ENCODE data around the gene DPF1.

DNA sequence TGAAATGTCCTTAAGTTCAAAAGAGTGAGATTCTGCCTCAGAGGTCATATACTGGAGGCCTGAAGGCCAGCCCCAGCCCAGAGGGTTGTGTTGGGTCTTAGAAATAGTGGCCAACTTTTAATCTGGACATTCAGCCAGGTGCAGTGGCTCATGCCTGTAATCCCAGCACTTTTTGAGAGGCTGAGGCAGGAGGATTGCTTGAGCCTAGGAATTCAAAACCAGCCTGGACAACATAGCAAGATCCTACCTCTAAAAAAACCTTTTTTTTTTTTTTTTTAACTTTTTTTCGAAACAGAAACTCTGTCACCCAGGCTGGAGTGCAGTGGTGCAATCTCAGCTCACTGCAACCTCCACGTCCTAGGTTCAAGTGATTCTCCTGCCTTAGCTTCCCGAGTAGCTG, 15.5 kb downstream of the DPF1 start:
- no peak for TF ChIP-seq POLR2AphosphoS5 (IDR thresholded peaks at IDR 0.05; ENCODE audit: low read depth, low read length)
- TF ChIP-seq, protein P1, sequence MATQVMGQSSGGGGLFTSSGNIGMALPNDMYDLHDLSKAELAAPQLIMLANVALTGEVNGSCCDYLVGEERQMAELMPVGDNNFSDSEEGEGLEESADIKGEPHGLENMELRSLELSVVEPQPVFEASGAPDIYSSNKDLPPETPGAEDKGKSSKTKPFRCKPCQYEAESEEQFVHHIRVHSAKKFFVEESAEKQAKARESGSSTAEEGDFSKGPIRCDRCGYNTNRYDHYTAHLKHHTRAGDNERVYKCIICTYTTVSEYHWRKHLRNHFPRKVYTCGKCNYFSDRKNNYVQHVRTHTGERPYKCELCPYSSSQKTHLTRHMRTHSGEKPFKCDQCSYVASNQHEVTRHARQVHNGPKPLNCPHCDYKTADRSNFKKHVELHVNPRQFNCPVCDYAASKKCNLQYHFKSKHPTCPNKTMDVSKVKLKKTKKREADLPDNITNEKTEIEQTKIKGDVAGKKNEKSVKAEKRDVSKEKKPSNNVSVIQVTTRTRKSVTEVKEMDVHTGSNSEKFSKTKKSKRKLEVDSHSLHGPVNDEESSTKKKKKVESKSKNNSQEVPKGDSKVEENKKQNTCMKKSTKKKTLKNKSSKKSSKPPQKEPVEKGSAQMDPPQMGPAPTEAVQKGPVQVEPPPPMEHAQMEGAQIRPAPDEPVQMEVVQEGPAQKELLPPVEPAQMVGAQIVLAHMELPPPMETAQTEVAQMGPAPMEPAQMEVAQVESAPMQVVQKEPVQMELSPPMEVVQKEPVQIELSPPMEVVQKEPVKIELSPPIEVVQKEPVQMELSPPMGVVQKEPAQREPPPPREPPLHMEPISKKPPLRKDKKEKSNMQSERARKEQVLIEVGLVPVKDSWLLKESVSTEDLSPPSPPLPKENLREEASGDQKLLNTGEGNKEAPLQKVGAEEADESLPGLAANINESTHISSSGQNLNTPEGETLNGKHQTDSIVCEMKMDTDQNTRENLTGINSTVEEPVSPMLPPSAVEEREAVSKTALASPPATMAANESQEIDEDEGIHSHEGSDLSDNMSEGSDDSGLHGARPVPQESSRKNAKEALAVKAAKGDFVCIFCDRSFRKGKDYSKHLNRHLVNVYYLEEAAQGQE (IDR thresholded peaks at IDR 0.05; ENCODE audit: insufficient read depth in 1 of 2, low read depth in 2 of 2, low read length in 1 of 2) = no peak
- TF ChIP-seq, protein P2, sequence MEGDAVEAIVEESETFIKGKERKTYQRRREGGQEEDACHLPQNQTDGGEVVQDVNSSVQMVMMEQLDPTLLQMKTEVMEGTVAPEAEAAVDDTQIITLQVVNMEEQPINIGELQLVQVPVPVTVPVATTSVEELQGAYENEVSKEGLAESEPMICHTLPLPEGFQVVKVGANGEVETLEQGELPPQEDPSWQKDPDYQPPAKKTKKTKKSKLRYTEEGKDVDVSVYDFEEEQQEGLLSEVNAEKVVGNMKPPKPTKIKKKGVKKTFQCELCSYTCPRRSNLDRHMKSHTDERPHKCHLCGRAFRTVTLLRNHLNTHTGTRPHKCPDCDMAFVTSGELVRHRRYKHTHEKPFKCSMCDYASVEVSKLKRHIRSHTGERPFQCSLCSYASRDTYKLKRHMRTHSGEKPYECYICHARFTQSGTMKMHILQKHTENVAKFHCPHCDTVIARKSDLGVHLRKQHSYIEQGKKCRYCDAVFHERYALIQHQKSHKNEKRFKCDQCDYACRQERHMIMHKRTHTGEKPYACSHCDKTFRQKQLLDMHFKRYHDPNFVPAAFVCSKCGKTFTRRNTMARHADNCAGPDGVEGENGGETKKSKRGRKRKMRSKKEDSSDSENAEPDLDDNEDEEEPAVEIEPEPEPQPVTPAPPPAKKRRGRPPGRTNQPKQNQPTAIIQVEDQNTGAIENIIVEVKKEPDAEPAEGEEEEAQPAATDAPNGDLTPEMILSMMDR (IDR thresholded peaks at IDR 0.05) = no peak

Measured in Panc1 (cell line).